HG02763 (cell line): ENCODE measurements around the gene ADIPOQ.
"Not testable (repeated sequence)": the region's sequence is repeated elsewhere in the genome, so short reads cannot be mapped to it uniquely, and the experiment has no call there.

Source experiments
- ATAC-seq: cut with Tn5 transposase; IDR thresholded peaks from one replicate; pipeline ENCODE4 v1.9.1; 2021; ENCODE audit warnings: mild to moderate bottlenecking, moderate library complexity; ENCODE audit not compliant: unreplicated experiment

ADIPOQ gene

GRCh38 chr3:186826410-186826975, 16.0 kb upstream of the ADIPOQ start:
- no peak for ATAC-seq

GRCh38 chr3:186826976-186827857, 15.3 kb upstream of the ADIPOQ start:
- peak; percentile 91 for ATAC-seq

- no peak for ATAC-seq
Observed at GRCh38 chr3:186828340-186828739, 14.2 kb upstream of the ADIPOQ start.

GRCh38 chr3:186831798-186832197, 10.7 kb upstream of the ADIPOQ start:
- ATAC-seq: no peak

GRCh38 chr3:186832276-186832675, 10.2 kb upstream of the ADIPOQ start:
- no peak for ATAC-seq

- ATAC-seq: no peak
Observed at GRCh38 chr3:186839874-186840641, 2.5 kb upstream of the ADIPOQ start.

- ATAC-seq: no peak
Observed at GRCh38 chr3:186841620-186842019, 890 bp upstream of the ADIPOQ start.

GRCh38 chr3:186843039-186843432, 526 bp downstream of the ADIPOQ start:
- ATAC-seq: no peak

GRCh38 chr3:186844908-186845307, 2.4 kb downstream of the ADIPOQ start:
- ATAC-seq: no peak

- ATAC-seq: no peak
Observed at GRCh38 chr3:186845756-186846155, 3.2 kb downstream of the ADIPOQ start.

GRCh38 chr3:186847437-186847836, 4.9 kb downstream of the ADIPOQ start:
- no peak for ATAC-seq

- no peak for ATAC-seq
Observed at GRCh38 chr3:186849374-186849975, 7.0 kb downstream of the ADIPOQ start.

GRCh38 chr3:186851835-186852234, 9.3 kb downstream of the ADIPOQ start:
- ATAC-seq: not testable (repeated sequence)

- ATAC-seq: no peak
Observed at GRCh38 chr3:186852994-186853393, 10.5 kb downstream of the ADIPOQ start.

- ATAC-seq: no peak
Observed at GRCh38 chr3:186854146-186854545, 11.6 kb downstream of the ADIPOQ start.

- no peak for ATAC-seq
Observed at GRCh38 chr3:186854954-186855353, 12.4 kb downstream of the ADIPOQ start.

GRCh38 chr3:186857743-186858142, 15.2 kb downstream of the ADIPOQ start:
- ATAC-seq: no peak

- not testable (repeated sequence) for ATAC-seq
Observed at GRCh38 chr3:186865215-186865853, 22.8 kb downstream of the ADIPOQ start.

GRCh38 chr3:186866095-186866494, 23.6 kb downstream of the ADIPOQ start:
- not testable (repeated sequence) for ATAC-seq

- ATAC-seq: no peak
Observed at GRCh38 chr3:186869253-186870100, 27.0 kb downstream of the ADIPOQ start.
